ENCODE results near the gene TMEM61.
"Not testable (repeated sequence)": the region's sequence is repeated elsewhere in the genome, so short reads cannot be mapped to it uniquely, and the experiment has no call there.

Gene TMEM61

DNA sequence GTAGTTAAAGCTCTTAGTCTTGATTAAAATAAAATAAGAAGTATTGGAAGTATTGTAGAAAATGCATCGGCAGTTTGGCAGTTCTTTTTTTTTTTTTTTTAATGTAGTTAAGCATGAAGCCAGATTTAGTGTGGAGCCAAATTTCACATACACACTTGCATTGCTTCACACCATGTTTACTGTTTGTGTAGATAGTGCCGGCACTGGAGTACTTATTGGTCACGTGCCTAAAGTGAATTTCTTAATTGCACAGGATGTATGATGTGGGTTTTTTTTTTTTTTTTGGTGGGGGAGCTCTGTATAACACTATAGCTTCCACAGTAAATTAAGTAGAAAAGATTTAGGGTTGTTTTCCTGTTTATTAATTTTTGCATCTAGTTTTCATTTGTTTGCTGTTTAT is 21.2 kb upstream of the TMEM61 start:
- no peak for FAIRE-seq

GRCh38 chr1:54962612-54963395 is 17.6 kb upstream of the TMEM61 start:
- DNase-seq (ENCODE audit: low spot score): no peak
- FAIRE-seq: no peak

More for the DNA sequence above, 21.2 kb upstream of the TMEM61 start:
- no peak for DNase-seq (ENCODE audit: low spot score)

DNA sequence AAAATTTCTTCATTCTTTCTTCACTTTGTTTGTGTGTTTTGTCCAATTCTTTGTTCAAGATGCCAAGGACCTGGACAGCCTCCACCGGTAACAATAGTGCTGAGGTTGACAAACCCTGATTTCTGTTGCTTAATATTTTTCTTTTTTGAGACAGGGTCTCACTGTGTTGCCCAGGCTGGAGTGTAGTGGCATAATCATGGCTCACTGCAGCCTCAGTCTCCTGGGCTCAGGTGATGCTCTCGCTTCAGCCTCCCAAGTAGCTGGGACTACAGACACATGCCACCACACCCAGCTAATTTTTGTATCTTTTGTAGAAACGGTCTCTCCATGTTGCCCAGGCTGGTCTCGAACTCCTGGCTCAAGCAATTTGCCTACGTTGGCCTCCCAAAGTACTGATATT is 16.6 kb upstream of the TMEM61 start:
- FAIRE-seq; DNase-seq (ENCODE audit: low spot score): not testable (repeated sequence)

- DNase-seq (ENCODE audit: low spot score): no peak
- FAIRE-seq: no peak
Observed at GRCh38 chr1:54965624-54966340, 14.6 kb upstream of the TMEM61 start.

GRCh38 chr1:54967372-54967771 is 13.1 kb upstream of the TMEM61 start:
- DNase-seq (ENCODE audit: low spot score) (no peak), FAIRE-seq (no peak)

- FAIRE-seq (no peak), DNase-seq (ENCODE audit: low spot score) (no peak)
Observed at GRCh38 chr1:54968551-54968950, 11.9 kb upstream of the TMEM61 start.

DNA sequence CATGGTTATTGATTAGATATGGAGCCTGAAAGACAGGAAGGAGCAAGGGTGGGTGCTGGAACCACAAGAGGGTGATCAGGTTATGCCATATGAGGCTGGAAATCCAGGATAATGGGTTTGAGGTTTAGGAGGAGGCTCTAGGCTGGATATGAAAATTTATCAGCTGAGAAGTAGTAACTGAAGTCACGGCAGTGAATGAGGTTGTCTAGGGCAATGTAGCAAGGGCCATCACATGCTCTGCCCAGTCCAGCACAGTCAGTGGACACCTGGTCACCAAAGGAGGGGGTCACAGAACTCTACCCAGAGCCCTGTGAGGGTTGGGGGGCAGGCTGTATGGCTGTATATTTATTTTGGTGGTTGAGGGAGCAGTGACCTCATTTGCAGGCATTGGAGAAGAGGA is 10.5 kb upstream of the TMEM61 start:
- DNase-seq (ENCODE audit: low spot score) (no peak), FAIRE-seq (no peak)

GRCh38 chr1:54970901-54971300 is 9.5 kb upstream of the TMEM61 start:
- DNase-seq (ENCODE audit: low spot score) (no peak), FAIRE-seq (no peak)

DNA sequence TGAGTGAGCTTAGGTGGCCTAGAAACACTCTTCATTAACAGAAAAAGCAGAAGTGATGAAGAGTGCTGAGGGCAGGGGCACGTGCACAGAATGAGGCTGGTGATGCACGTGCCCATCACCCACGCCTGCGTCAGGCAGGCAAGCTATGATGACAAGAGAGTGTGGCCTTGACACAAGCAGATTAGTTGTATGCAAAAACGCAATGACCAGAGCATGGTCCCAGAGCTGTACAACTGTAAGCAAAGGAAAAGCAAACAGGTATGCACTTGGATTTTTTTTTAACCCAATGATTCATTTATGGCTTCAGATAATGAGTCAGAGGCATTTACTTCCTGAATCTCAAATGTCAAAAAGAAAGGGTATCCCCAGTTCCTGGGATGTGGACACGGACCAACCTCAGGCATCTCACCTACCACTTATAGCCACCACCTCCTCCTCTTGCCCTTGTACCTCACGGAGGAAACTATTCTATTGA is 9.1 kb upstream of the TMEM61 start:
- DNase-seq (ENCODE audit: low spot score): peak; percentile 71
- peak; percentile 86 for FAIRE-seq

- DNase-seq (ENCODE audit: low spot score) (no peak), FAIRE-seq (no peak)
Observed at GRCh38 chr1:54972436-54972835, 8.0 kb upstream of the TMEM61 start.

- DNase-seq (ENCODE audit: low spot score): peak; percentile 57
Observed at GRCh38 chr1:54973205-54973921, 7.1 kb upstream of the TMEM61 start.

DNA sequence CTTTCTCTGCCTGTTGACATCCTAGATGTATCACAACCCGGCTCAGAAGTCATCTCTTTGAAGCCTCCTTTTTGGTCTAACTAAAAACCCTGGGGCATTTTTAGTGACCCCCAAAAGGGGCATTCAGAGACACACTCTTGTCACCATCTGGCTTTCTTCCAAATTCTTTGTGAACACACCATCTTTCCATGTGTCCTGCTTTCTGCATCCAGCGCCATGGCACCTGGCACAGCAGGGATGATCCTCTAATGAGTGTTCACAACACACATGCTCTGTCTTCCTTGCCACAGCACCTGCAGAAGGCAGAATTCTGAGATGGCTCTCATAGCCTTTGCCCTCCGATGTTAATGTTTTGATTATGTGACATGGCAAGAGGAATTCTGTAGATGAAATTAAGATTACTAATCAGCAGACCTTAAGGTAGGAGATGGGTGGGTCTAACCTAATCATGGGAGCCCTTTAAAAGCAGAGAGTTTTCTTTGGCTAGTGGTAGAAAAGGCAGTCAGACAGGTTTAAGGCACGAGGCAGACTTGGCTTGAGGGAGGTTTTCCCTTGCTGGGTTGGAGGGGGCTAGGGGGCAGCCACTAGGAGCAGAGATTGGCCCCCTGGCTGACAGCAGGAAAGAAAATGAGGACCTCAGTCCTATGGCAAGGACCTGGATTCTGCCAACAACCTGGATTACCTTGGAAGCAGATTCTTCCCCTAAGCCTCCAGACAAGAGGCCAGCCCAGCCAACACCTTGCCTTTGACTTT is 4.9 kb upstream of the TMEM61 start:
- FAIRE-seq (no peak), DNase-seq (ENCODE audit: low spot score) (no peak)

More at GRCh38 chr1:54973205-54973921, 7.1 kb upstream of the TMEM61 start:
- no peak for FAIRE-seq

DNA sequence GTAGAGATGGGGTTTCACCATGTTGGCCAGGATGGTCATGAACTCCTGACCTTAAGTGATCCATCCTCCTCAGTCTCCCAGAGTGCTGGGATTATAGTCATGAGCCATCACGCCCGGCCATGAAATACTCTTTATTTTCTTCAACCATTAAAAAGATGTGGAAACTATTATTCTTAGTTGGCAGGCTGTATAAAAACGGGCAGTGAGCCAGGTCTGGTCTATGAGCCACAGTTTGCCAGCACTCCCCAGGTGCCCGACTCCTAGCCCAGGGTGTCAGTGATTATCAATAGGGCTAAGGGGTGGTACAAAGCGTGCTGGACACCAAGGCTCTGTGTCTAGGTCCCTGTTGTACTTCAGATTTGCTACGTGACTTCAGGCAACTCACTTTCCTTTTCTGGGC is 3.7 kb upstream of the TMEM61 start:
- no peak for FAIRE-seq
- DNase-seq (ENCODE audit: low spot score): no peak

DNA sequence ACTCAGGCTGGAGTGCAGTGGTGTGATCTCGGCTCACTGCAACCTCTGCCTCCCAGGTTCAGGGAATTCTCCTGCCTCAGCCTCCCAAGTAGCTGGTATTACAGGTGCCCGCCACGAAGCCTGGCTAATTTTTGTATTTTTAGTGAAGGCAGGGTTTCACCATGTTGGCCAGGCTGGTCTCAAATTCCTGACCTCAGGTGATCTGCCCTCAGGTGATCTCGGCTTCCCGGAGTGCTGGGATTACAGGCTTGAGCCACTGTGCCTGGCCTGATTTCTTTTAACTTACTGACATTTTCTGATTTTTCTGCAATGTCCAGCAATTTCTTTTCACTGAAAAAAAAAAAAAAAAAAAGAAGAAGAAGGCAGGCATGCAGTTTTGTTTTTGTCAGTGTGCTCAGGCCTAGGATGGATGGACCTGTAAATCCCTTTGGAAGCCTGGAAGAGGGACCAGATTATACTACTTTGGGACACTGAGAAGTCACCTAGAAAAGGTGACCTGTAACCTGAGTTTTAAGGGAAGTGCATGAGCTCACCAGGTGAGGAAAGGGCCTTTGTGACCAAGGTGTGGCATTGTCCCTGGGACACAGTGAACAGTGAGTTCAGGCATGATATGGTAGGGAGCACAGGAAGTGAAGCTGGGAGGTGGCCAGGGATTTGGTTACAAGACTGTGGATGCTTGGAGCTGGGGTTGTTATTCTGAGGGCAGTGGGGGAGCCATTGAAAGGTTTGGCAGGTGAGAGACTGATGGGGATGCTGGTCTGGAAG is 2.7 kb upstream of the TMEM61 start:
- FAIRE-seq: no peak
- no peak for DNase-seq (ENCODE audit: low spot score)

GRCh38 chr1:54978528-54979326 is 1.7 kb upstream of the TMEM61 start:
- DNase-seq (ENCODE audit: low spot score) (no peak), FAIRE-seq (no peak)

DNA sequence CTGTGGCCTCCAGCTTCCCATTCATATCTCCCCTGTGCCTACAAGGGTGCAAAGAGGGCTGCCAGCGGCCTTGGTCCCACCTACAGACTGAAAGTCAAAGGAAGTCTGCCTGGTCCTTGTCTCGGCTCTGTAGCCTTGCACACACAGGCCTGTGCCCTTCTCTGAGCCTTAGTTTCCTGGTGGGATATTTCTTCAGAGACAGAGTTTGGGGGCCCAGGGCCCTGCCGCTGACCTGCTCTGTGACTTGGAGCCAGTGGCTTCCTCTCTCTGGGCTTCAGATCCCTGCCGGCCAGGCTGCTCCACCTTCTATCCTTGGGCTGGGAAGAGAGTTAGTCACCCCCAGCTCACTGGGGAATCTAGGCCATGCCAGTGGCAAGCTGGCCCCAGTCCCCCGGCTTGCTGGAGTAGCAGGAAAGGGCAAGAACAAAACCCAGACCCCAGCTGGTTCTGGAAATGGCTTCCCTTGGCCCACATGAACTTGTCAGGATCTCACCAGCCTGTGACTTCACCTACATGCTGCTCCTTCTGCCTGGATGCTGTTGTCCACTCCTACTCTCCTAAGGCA is 1.0 kb upstream of the TMEM61 start:
- DNase-seq (ENCODE audit: low spot score): no peak
- FAIRE-seq: no peak

- no peak for FAIRE-seq
- no peak for DNase-seq (ENCODE audit: low spot score)
Observed at GRCh38 chr1:54980046-54980527, 341 bp upstream of the TMEM61 start.

DNA sequence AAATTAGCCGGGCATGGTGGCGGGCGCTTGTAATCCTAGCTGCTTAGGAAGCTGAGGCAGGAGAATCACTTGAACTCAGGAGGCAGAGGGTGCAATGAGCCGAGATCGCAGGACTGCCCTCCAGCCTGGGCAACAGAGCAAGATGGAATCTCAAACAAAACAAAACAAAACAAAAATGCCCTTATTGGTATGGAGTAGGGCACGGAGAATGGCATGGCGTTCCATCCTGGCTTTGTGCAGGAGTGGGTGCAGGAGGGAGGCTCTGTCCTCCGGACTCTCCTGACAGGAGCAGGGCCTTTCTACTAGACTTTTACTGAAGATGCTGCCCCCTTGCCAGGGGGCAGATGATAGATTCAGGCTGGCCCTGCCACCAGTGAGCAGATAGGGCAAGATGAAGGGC is 1.0 kb downstream of the TMEM61 start:
- FAIRE-seq (no peak), DNase-seq (ENCODE audit: low spot score) (no peak)

- no peak for FAIRE-seq
- DNase-seq (ENCODE audit: low spot score): no peak
Observed at GRCh38 chr1:54982739-54983138, 2.3 kb downstream of the TMEM61 start.
